HCT116 (cell line): ENCODE data around the gene COA1. TPM values are rescaled to one million over a fixed set of nuclear protein-coding genes. Genes with fewer than 3 reads are reported as not detected.

Experiments
- ATAC-seq: fragments of 200-7000 bp; cut with Tn5 transposase; 2 replicates; pipeline ENCODE4 v1.9.1; 2020; ENCODE audit warnings: mild to moderate bottlenecking, moderate library complexity
- BruUV-seq: library from RNA; stranded (reverse); fragments of 400-500 nt; replicated peaks from 2 replicates; lab custom pipeline; 2021; lab: Mats Ljungman, UMichigan
- CTCF ChIA-PET: fragments of 300-600 bp; sonication (Branson Sonifier 250); formaldehyde crosslinking; loops from one replicate; lab custom pipeline; 2021; ENCODE audit warnings: antibody characterized with exemption; lab: Charles Lee
- POLR2A ChIA-PET: fragments of 300-600, 350-600 bp; sonication (Branson Sonifier 250); formaldehyde crosslinking; loops from one replicate; lab custom pipeline; 2021; ENCODE audit warnings: antibody characterized with exemption; lab: Charles Lee
- RAD21 ChIA-PET, 2 experiments: fragments of 300-600 bp; sonication (Branson Sonifier 250); formaldehyde crosslinking; loops; one replicate each; lab custom pipeline; 2023; ENCODE audit warnings: low total read pairs in 2 of 2; ENCODE audit not compliant: uncharacterized antibody in 2 of 2, unreplicated experiment in 2 of 2, low non-redundant PET in 1 of 2; lab: Charles Lee
- DNase-seq: peaks from one replicate; pipeline ENCODE4 v3.0.0-alpha.2; 2010; ENCODE audit warnings: low read depth, low spot score
- H2AFZ ChIP-seq: fragments of 200-600 bp; shearing (Covaris generic), sonication (generic); 2 replicates; pipeline ENCODE4 v1.6.1; 2017; ENCODE audit warnings: low read depth, mixed run types, mixed read lengths, antibody characterized with exemption, low read length; ENCODE audit not compliant: poor library complexity, severe bottlenecking
- H3K27ac ChIP-seq: 2 replicates; pipeline ENCODE4 v1.5.1; 2012; ENCODE audit warnings: low read depth, low read length
- H3K27me3 ChIP-seq: fragments of 200-600 bp; sonication (generic); 2 replicates; pipeline ENCODE4 v1.6.1; 2016; ENCODE audit warnings: mixed run types, low read length, mixed read lengths; ENCODE audit not compliant: insufficient read depth
- H3K36me3 ChIP-seq, 2 experiments: fragments of 200-500 bp in 1 of 2; fragments of 200-600 bp in 1 of 2; sonication (Bioruptor generic) in 1 of 2; sonication (generic) in 1 of 2; 2 replicates each; pipeline versions ENCODE4 v1.5.1 to v1.6.1; 2014 to 2016; ENCODE audit warnings: low read length in 2 of 2, inconsistent platforms in 1 of 2, mixed read lengths in 1 of 2, mixed run types in 1 of 2; ENCODE audit not compliant: insufficient read depth in 2 of 2, control insufficient read depth in 1 of 2
- H3K4me1 ChIP-seq, 2 experiments: fragments of 200-600 bp in 1 of 2; sonication (generic) in 1 of 2; 2 replicates each; pipeline versions ENCODE4 v1.5.1 to v1.6.1; 2012 to 2017; ENCODE audit warnings: low read length in 2 of 2, inconsistent platforms in 1 of 2, mild to moderate bottlenecking in 1 of 2, mixed read lengths in 1 of 2, mixed run types in 1 of 2, moderate library complexity in 1 of 2; ENCODE audit not compliant: insufficient read depth in 2 of 2, control insufficient read depth in 1 of 2
- H3K4me2 ChIP-seq: fragments of 200-600 bp; sonication (generic); 2 replicates; pipeline ENCODE4 v1.6.1; 2017; ENCODE audit warnings: mixed run types, low read length, mixed read lengths
- H3K4me3 ChIP-seq, 2 experiments: fragments of 200-600 bp in 1 of 2; sonication (generic) in 1 of 2; replicated peaks in 1 of 2; 2 replicates each; pipeline ENCODE4 v1.5.1; 2011 to 2016; ENCODE audit warnings: low read length in 2 of 2, control low read depth in 1 of 2, low read depth in 1 of 2, mild to moderate bottlenecking in 1 of 2, mixed read lengths in 1 of 2, mixed run types in 1 of 2
- H3K79me2 ChIP-seq: fragments of 200-600 bp; sonication (generic); 2 replicates; pipeline ENCODE4 v1.6.1; 2017; ENCODE audit warnings: mild to moderate bottlenecking, mixed run types, low read length, moderate library complexity, mixed read lengths; ENCODE audit not compliant: insufficient read depth
- H3K9ac ChIP-seq: fragments of 200-600 bp; sonication (generic); 2 replicates; pipeline ENCODE4 v1.6.1; 2016; ENCODE audit warnings: low read length, mixed read lengths
- H3K9me2 ChIP-seq: fragments of 200-600 bp; sonication (generic), shearing (Covaris generic); 2 replicates; pipeline ENCODE4 v1.6.1; 2017; ENCODE audit warnings: mixed run types, mild to moderate bottlenecking, moderate library complexity; ENCODE audit not compliant: insufficient read depth
- H3K9me3 ChIP-seq, 2 experiments: fragments of 200-500 bp in 1 of 2; fragments of 200-600 bp in 1 of 2; sonication (Bioruptor generic) in 1 of 2; sonication (generic) in 1 of 2; 2 replicates each; pipeline ENCODE4 v1.6.1; 2014 to 2017; ENCODE audit warnings: low read length in 2 of 2, mixed read lengths in 2 of 2, inconsistent platforms in 1 of 2, low read depth in 1 of 2, mild to moderate bottlenecking in 1 of 2, mixed run types in 1 of 2, moderate library complexity in 1 of 2; ENCODE audit not compliant: control insufficient read depth in 1 of 2, insufficient read depth in 1 of 2
- H4K20me1 ChIP-seq: fragments of 200-600 bp; sonication (generic), shearing (Covaris generic); 2 replicates; pipeline ENCODE4 v1.6.1; 2017; ENCODE audit warnings: mixed run types, mild to moderate bottlenecking, moderate library complexity; ENCODE audit not compliant: insufficient read depth
- ATF3 ChIP-seq: IDR thresholded peaks from 2 replicates; pipeline ENCODE4 v1.6.1; 2012
- CEBPB ChIP-seq: IDR thresholded peaks from 2 replicates; pipeline ENCODE4 v1.6.1; 2012; ENCODE audit warnings: low read depth
- CTCF ChIP-seq, 3 experiments: fragments of 200-600 bp in 1 of 3; sonication (generic) in 1 of 3; IDR thresholded peaks in 2 of 3; conservative IDR thresholded peaks in 1 of 3; 2 replicates each; pipeline ENCODE4 v1.5.1; 2012 to 2017; ENCODE audit warnings: low read depth in 2 of 3, low read length in 2 of 3, antibody characterized with exemption in 1 of 3, borderline replicate concordance in 1 of 3, control low read depth in 1 of 3, mild to moderate bottlenecking in 1 of 3, mixed read lengths in 1 of 3, mixed run types in 1 of 3, moderate library complexity in 1 of 3; ENCODE audit not compliant: insufficient read depth in 1 of 3
- EGR1 ChIP-seq: IDR thresholded peaks from 2 replicates; pipeline ENCODE4 v1.6.1; 2012; ENCODE audit warnings: low read depth
- ELF1 ChIP-seq: IDR thresholded peaks from 2 replicates; pipeline ENCODE4 v1.6.1; 2012; ENCODE audit warnings: low read depth, borderline replicate concordance
- FOSL1 ChIP-seq: IDR thresholded peaks from 2 replicates; pipeline ENCODE4 v1.6.1; 2012; ENCODE audit warnings: low read depth
- POLR2AphosphoS5 ChIP-seq: IDR thresholded peaks from 2 replicates; pipeline ENCODE4 v1.6.1; 2011; ENCODE audit warnings: mild to moderate bottlenecking, low read depth, low read length, moderate library complexity
- REST ChIP-seq: IDR thresholded peaks from 2 replicates; pipeline ENCODE4 v1.6.1; 2012; ENCODE audit warnings: low read depth
- SP1 ChIP-seq: IDR thresholded peaks from 2 replicates; pipeline ENCODE4 v1.6.1; 2012; ENCODE audit warnings: low read depth
- YY1 ChIP-seq: IDR thresholded peaks from 2 replicates; pipeline ENCODE4 v1.6.1; 2011; ENCODE audit warnings: low read length, low read depth, moderate library complexity, mild to moderate bottlenecking; ENCODE audit not compliant: insufficient replicate concordance; ENCODE audit errors: extremely low read depth
- ZBTB33 ChIP-seq: IDR thresholded peaks from 2 replicates; pipeline ENCODE4 v1.6.1; 2011; ENCODE audit warnings: mild to moderate bottlenecking, low read length, moderate library complexity; ENCODE audit not compliant: insufficient replicate concordance; ENCODE audit errors: extremely low read depth
- ZNF274 ChIP-seq: fragments of 200-500 bp; sonication (Bioruptor generic); IDR thresholded peaks from 2 replicates; pipeline ENCODE4 v1.6.1; 2014; ENCODE audit warnings: mild to moderate bottlenecking, low read depth, low read length, inconsistent platforms
- intact Hi-C: fragments of 100-400 bp; cut with micrococcal nuclease; formaldehyde crosslinking; loops from 2 replicates; pipeline ENCODE4 v1.10.0; 2022
- total RNA-seq: library from RNA; stranded (reverse); gene quantifications from one replicate; pipeline ENCODE4 v1.2.1, GENCODE V29; 2021; ENCODE audit not compliant: unreplicated experiment

COA1 gene
- total RNA-seq, 1 experiment from 2014 or later = 78.5 TPM

DNA sequence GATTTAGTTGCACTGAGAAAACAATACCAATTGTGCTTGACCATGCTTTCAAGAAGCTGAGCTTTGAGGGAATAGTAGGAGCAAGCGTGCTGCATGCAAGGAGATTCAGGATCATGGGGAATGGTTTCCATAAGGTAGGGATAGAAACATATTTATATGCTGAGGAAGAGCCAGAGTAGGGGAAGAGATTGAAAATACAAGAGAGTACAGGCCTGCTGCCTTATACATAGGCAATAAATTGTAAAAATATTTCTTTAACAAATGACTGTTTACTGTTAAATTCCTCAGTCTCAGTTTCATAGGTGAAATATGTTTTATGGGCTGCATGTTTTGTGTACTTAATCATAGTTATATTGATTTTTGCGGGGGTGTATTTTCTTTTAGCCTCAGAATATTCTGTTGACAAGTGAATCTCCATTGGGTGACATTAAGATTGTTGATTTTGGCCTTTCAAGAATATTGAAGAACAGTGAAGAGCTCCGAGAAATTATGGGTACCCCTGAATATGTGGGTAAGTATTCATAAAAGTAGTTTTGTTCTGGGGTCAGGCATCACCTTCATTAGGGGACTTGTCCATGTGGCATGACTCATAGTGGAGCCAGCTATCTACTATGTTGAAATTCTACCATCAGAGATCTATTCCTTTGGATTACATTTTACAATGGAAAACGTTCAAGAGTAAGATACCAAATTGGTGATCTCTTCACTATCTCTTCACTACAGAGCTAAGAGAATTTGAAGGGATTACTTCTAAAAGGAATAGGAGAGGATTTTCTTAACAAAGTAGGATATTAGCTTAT is 109.9 kb downstream of the COA1 start (continued):
- no peak for TF ChIP-seq ZBTB33
- TF ChIP-seq, all 23 proteins: peak for 7

- no peak for ATAC-seq
- BruUV-seq = no TSS peak
- H4K20me1 ChIP-seq = no peaks in the 10 kb centered on the region
- intact Hi-C loops = no loop called here
- ChIA-PET RAD21 (no interaction called here), POLR2A (no interaction called here), CTCF (no interaction called here)
- peaks cover 13 to 16% of the 10 kb centered on the region in 2 experiments for H3K4me1 ChIP-seq
- H3K27me3 ChIP-seq = no peaks in the 10 kb centered on the region
- no peaks in the 10 kb centered on the region for H3K9me2 ChIP-seq
- H3K36me3 ChIP-seq = peaks cover 2 to 3% of the 10 kb centered on the region in 2 experiments; a peak in 1 of 4 replicates
- no peak overlapping the region for H3K27ac ChIP-seq
- no peaks in the 10 kb centered on the region for H3K9me3 ChIP-seq
- H3K4me2 ChIP-seq = no peak overlapping the region
- H3K9ac ChIP-seq = no peak overlapping the region
- H3K4me3 ChIP-seq = no peak overlapping the region
- TF ChIP-seq EGR1 (no peak), CEBPB (no peak), POLR2AphosphoS5 (no peak), ZNF274 (no peak), YY1 (no peak), SP1 (no peak), ATF3 (no peak), ZBTB33 (no peak), ELF1 (no peak), FOSL1 (no peak), CTCF (IDR thresholded peaks at IDR 0.05 in 2 of 3, conservative IDR thresholded peaks at IDR 0.05 in 1 of 3; ENCODE audit: borderline replicate concordance in 1 of 3, insufficient read depth in 1 of 3, low read depth in 2 of 3, low read length in 2 of 3) (no peak), REST (no peak)
- H3K79me2 ChIP-seq = no peaks in the 10 kb centered on the region
- no peak for DNase-seq
- H2AFZ ChIP-seq = no peak overlapping the region
Observed at GRCh38 chr7:43618073-43618472, 111.2 kb downstream of the COA1 start.
